GM21390 (cell line): ENCODE data around the gene PDLIM5.
"Not testable (repeated sequence)": the region's sequence is repeated elsewhere in the genome, so short reads cannot be mapped to it uniquely, and the experiment has no call there.

Experiments used
- ATAC-seq: cut with Tn5 transposase; IDR thresholded peaks from one replicate; pipeline ENCODE4 v1.9.1; 2021; ENCODE audit not compliant: unreplicated experiment

PDLIM5 gene

GRCh38 chr4:94583914-94584641, 132.3 kb downstream of the PDLIM5 start:
- peak; percentile 87 for ATAC-seq

GRCh38 chr4:94588896-94589693, 137.4 kb downstream of the PDLIM5 start:
- ATAC-seq = no peak

- no peak for ATAC-seq
Observed at GRCh38 chr4:94590493-94590892, 138.8 kb downstream of the PDLIM5 start.

- no peak for ATAC-seq
Observed at GRCh38 chr4:94591289-94591688, 139.5 kb downstream of the PDLIM5 start.

- no peak for ATAC-seq
Observed at GRCh38 chr4:94595013-94595412, 143.3 kb downstream of the PDLIM5 start.

GRCh38 chr4:94595880-94596483, 144.2 kb downstream of the PDLIM5 start:
- ATAC-seq = peak; percentile 83

GRCh38 chr4:94598758-94599157, 147.0 kb downstream of the PDLIM5 start:
- no peak for ATAC-seq

- no peak for ATAC-seq
Observed at GRCh38 chr4:94603170-94603747, 151.5 kb downstream of the PDLIM5 start.

GRCh38 chr4:94605241-94605805, 153.6 kb downstream of the PDLIM5 start:
- ATAC-seq = no peak

GRCh38 chr4:94610145-94610544, 158.4 kb downstream of the PDLIM5 start:
- ATAC-seq = no peak

- no peak for ATAC-seq
Observed at GRCh38 chr4:94613248-94613647, 161.5 kb downstream of the PDLIM5 start.

- ATAC-seq = no peak
Observed at GRCh38 chr4:94615451-94615850, 163.7 kb downstream of the PDLIM5 start.

- peak; percentile 82 for ATAC-seq
Observed at GRCh38 chr4:94621491-94622080, 169.8 kb downstream of the PDLIM5 start.

GRCh38 chr4:94623126-94623911, 171.6 kb downstream of the PDLIM5 start:
- no peak for ATAC-seq

GRCh38 chr4:94626942-94627341, 175.2 kb downstream of the PDLIM5 start:
- ATAC-seq = no peak

- ATAC-seq = not testable (repeated sequence)
Observed at GRCh38 chr4:94629058-94629457, 177.3 kb downstream of the PDLIM5 start.

GRCh38 chr4:94629837-94630236, 178.1 kb downstream of the PDLIM5 start:
- no peak for ATAC-seq

GRCh38 chr4:94634271-94634670, 182.5 kb downstream of the PDLIM5 start:
- ATAC-seq = no peak

- ATAC-seq = no peak
Observed at GRCh38 chr4:94635177-94635576, 183.4 kb downstream of the PDLIM5 start.

- no peak for ATAC-seq
Observed at GRCh38 chr4:94636004-94636403, 184.3 kb downstream of the PDLIM5 start.
